Astrocyte (in vitro differentiated cells and primary cell): ENCODE data around the gene HOXB7.

ENCODE experiments used
- CTCF ChIP-seq: IDR thresholded peaks from 2 replicates; pipeline ENCODE4 v1.5.1; 2011; ENCODE audit warnings: low read depth, mild to moderate bottlenecking, inconsistent platforms, low read length, moderate library complexity; ENCODE audit not compliant: insufficient read depth
- EZH2 ChIP-seq: IDR thresholded peaks from 2 replicates; pipeline ENCODE4 v1.6.1; 2012; ENCODE audit warnings: mild to moderate bottlenecking, low read length, inconsistent platforms; ENCODE audit not compliant: insufficient read depth

DNA sequence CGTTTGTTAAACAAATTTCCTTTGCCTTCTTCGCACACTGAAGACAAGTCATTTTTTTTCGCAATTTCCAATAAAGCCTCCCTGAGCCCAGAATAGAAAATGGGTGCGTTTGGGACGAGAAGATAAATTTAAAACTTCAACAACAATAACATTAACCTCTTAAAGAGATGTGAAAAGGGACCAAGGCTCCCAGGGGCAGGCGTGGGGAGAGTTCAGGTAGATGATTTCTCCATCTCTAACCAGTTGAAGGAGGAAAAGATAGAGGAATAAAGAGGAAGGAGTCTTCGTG lies 31.4 kb downstream of the HOXB7 start:
- TF ChIP-seq CTCF (no peak), EZH2 (no peak)
